NK-92 treated with Interleukin-12 subunit alpha and Interleukin-12 subunit beta, amount 100 ng/mL, for 24 hours (cell line): Measurements from ENCODE around the gene FRMD4A.
"Not testable (repeated sequence)": the region's sequence is repeated elsewhere in the genome, so short reads cannot be mapped to it uniquely, and the experiment has no call there.

Experiments
- DNase-seq: peaks from one replicate; lab custom pipeline; 2025; lab: John Stamatoyannopoulos, UW

Gene FRMD4A

GRCh38 chr10:13883636-13884444, 446.9 kb downstream of the FRMD4A start:
- no peak for DNase-seq

DNA sequence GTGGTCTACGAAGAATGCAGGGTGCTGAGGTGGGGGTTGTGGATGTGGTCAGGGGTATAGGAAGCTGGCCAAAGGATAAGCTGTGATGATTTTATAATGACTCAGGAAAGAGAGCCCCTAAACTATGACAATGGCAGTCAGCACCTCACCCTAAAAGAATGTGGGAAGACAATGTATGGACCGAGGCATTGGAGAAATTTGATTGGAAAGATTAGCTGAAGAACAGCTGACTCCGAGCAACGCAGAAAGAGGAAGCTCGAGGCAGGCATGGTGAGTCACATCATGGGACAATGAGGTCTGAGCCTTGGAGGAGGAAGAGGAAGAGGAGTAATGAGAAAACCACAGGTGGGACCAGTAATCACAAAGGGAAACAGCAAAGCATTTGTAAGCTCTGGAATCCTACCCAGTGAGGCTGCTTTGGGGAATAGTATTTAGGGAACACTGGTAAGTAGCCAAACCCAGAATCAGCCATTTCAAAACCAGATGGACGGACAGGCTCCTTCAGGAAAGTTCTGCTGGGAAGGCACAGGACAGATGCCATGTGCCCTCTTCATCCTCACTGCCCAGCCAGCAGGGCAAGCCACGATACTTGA, 448.5 kb downstream of the FRMD4A start:
- no peak for DNase-seq

DNA sequence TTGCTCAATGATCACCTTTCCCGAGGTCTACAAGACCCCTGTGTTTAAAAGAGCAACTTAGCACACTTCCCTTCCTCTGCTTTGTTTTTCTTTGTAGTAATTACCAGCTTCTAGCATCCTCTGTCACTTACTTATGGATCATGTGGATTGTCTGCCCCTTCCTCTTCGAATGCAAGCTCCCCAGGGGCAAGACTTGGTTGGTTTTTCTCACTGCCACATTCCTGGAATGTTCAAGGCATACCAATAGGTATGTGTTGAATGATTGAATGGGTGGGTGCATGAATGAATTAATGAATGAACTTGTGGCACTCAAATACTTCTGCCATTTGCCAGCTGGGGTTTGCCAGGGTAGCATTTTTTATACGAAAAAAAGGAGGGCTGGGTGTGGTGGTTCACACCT, 450.0 kb downstream of the FRMD4A start:
- no peak for DNase-seq

GRCh38 chr10:13877154-13877909, 453.4 kb downstream of the FRMD4A start:
- no peak for DNase-seq

GRCh38 chr10:13873196-13873595, 457.5 kb downstream of the FRMD4A start:
- DNase-seq = no peak

GRCh38 chr10:13872411-13872810, 458.3 kb downstream of the FRMD4A start:
- no peak for DNase-seq

- no peak for DNase-seq
Measured at GRCh38 chr10:13871776-13872175, 458.9 kb downstream of the FRMD4A start.

GRCh38 chr10:13871011-13871410, 459.7 kb downstream of the FRMD4A start:
- no peak for DNase-seq

DNA sequence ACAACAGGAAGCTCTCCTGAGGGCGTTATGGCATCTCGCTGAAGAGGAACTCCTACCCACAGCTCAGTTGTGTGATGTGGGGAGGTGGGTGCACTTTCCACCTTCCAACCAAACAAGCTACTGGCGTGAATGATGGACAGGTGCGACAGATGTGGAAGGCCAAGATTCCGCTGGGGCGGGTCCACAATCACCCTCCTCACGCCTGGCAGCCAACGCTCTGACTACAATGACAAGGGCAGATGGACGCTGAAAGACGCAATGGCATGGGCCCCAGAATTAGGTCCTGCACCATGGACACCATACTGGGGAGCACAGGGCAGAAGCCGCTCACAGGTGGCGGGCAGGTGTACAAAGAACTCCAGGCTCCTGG, 461.4 kb downstream of the FRMD4A start:
- no peak for DNase-seq

DNA sequence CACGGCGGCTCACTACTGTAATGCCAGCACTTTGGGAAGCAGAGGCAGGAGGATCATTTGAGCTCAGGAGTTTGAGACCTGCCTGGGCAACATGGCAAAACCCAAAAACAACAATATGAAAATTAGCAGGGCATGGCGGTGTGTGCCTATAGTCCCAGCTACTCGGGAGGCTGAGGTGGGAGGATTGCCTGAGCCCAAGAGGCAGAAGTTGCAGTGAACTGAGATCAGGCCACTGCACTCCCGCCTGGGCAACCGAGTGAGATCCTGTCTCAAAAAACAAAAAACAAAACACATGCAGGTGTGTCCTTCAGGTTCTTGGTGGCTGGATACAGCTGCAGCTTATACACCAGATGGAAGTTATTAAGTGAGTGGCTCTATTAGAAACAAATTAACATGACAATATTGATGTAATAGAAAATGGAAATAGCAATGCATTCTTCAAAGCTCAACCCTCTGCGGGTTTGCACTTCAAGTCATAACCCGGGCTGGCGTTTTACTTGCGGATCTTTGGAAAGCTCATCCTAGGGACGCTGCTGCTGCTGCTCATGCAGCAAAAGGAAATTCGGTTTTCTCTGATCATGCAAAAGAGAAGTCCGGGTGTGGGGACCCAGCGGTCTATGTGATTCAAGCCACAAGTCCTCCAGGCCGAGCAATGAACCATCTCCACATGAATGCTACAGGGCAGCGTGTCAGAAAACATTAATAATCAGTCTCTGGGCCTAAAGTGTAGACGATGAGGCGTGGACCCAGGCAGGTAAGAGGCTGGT, 462.0 kb downstream of the FRMD4A start:
- DNase-seq = no peak

- no peak for DNase-seq
Measured at GRCh38 chr10:13867822-13868221, 462.9 kb downstream of the FRMD4A start.

- DNase-seq = no peak
Measured at GRCh38 chr10:13865758-13866491, 464.8 kb downstream of the FRMD4A start.

GRCh38 chr10:13865220-13865619, 465.5 kb downstream of the FRMD4A start:
- not testable (repeated sequence) for DNase-seq

DNA sequence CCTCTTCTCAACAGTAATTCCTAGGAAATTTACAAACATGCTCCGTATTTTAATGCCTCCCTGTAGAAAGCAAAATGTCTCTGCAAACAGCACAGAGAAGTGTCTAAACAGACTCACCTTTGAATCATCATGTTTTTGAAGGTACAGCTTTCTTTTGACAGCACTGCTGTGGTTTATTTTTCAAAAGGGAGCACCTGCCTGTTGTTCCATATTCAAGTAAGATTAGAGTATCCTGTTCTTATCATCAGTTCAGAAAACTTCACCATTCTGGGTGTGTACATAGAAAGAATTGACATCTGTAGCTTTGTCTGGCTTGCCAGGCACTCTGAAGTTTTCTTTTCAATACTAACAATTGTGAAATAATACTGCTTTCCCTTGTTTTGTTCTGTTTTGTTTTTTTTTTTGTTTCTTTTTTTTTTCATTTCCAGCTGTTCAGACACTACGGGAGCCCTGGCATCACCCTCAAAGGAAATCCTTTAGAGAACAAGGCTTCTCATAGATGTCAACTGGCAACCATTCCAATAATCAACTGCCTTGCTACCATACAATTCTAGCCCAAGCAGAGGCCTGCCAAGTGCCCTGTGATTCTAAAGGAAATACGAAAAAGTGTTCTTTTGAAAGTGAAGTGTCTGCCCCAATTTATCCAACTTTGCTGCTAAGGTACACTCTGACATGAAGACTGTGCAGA, 468.0 kb downstream of the FRMD4A start:
- DNase-seq = no peak

- no peak for DNase-seq
Measured at GRCh38 chr10:13860886-13861285, 469.8 kb downstream of the FRMD4A start.

DNA sequence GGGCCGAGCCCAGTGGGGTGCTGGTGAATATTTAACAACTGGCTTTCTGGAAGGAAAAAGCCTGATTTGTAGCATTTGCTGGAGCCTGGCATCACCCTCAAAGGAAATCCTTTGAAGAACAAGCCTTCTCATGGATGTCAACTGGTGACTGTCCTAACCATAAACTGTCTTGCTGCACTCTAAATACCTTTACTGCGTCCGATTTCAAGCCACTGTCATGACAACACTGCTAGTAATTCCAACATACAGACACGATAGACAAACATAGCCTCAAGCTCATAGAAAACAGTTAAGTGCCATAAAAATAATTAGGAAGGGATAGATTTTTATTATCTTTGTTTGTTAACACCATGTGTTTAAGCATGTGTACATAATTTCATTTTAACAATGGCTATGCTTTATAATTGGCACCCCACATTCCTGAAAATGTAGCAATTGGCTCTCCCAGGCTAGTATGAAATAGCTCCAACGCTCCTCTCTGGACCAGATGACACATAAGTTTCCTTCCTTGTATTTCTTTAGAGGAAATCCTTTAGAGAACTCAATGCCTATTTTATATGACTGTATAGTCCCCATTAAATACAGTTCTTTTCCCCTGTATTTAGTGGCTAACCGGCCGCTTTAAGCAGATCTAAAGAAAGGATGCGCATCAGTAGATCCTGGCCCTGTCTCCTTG, 470.6 kb downstream of the FRMD4A start:
- no peak for DNase-seq

GRCh38 chr10:13858709-13859108, 472.0 kb downstream of the FRMD4A start:
- DNase-seq = no peak

- DNase-seq = no peak
Measured at GRCh38 chr10:13857451-13857850, 473.3 kb downstream of the FRMD4A start.

GRCh38 chr10:13853854-13854253, 476.9 kb downstream of the FRMD4A start:
- no peak for DNase-seq

GRCh38 chr10:13852872-13853271, 477.9 kb downstream of the FRMD4A start:
- no peak for DNase-seq
